Mesothelial cell of epicardium (in vitro differentiated cells): Measurements from ENCODE around the gene ZC3H18. TPM values are rescaled to one million over a fixed set of nuclear protein-coding genes. Genes with fewer than 3 reads are reported as not detected.
A peak's percentile ranks its signal among the peaks of the same experiment; 100 is the strongest.

Experiments
- DNase-seq, 2 experiments: peaks; one replicate each; pipeline ENCODE4 v3.0.0; 2021; ENCODE audit warnings: low spot score in 2 of 2; ENCODE audit not compliant: unreplicated experiment in 2 of 2
- H3K27ac Mint-ChIP-seq: 2 replicates; pipeline ENCODE4 v1.8.0; 2021; ENCODE audit warnings: mixed read lengths
- H3K27me3 Mint-ChIP-seq: 2 replicates; pipeline ENCODE4 v1.8.0; 2021; ENCODE audit warnings: low read depth, mixed read lengths
- H3K36me3 Mint-ChIP-seq: 2 replicates; pipeline ENCODE4 v1.8.0; 2021; ENCODE audit warnings: mixed read lengths
- H3K4me1 Mint-ChIP-seq: 2 replicates; pipeline ENCODE4 v1.8.0; 2021; ENCODE audit warnings: mixed read lengths
- H3K4me3 Mint-ChIP-seq: 2 replicates; pipeline ENCODE4 v1.8.0; 2021; ENCODE audit warnings: mild to moderate bottlenecking, moderate library complexity, mixed read lengths
- H3K9me3 Mint-ChIP-seq: 2 replicates; pipeline ENCODE4 v1.8.0; 2021; ENCODE audit warnings: mixed read lengths
- total RNA-seq: library from RNA; stranded (reverse); gene quantifications from 3 replicates; pipeline ENCODE4 v1.2.1, GENCODE V29; 2021
- TF ChIP-seq, protein P1 (sequence below): fragments of 200-600 bp; sonication (generic); IDR thresholded peaks from one replicate; pipeline ENCODE4 v1.5.0; 2021; ENCODE audit warnings: antibody characterized with exemption; ENCODE audit not compliant: unreplicated experiment

Gene ZC3H18
- total RNA-seq, 1 donor from 2014 or later = 62.2 TPM

GRCh38 chr16:88634994-88635670 lies 64.9 kb downstream of the ZC3H18 start:
- Mint-ChIP-seq H3K9me3 (no peaks in the 10 kb centered on the region), H3K4me1 (peaks cover 3% of the 10 kb centered on the region)

GRCh38 chr16:88635671-88636319 lies 65.6 kb downstream of the ZC3H18 start:
- Mint-ChIP-seq H3K9me3 (no peaks in the 10 kb centered on the region), H3K4me1 (peaks cover 3% of the 10 kb centered on the region), H3K27me3 (peaks cover 54% of the 10 kb centered on the region), H3K27ac (no peak overlapping the region), H3K4me3 (peak overlapping the region; percentile 34), H3K36me3 (peaks cover 3% of the 10 kb centered on the region)
- DNase-seq = no peak
- TF ChIP-seq, protein P1, sequence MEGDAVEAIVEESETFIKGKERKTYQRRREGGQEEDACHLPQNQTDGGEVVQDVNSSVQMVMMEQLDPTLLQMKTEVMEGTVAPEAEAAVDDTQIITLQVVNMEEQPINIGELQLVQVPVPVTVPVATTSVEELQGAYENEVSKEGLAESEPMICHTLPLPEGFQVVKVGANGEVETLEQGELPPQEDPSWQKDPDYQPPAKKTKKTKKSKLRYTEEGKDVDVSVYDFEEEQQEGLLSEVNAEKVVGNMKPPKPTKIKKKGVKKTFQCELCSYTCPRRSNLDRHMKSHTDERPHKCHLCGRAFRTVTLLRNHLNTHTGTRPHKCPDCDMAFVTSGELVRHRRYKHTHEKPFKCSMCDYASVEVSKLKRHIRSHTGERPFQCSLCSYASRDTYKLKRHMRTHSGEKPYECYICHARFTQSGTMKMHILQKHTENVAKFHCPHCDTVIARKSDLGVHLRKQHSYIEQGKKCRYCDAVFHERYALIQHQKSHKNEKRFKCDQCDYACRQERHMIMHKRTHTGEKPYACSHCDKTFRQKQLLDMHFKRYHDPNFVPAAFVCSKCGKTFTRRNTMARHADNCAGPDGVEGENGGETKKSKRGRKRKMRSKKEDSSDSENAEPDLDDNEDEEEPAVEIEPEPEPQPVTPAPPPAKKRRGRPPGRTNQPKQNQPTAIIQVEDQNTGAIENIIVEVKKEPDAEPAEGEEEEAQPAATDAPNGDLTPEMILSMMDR = no peak

More at GRCh38 chr16:88634994-88635670, 64.9 kb downstream of the ZC3H18 start:
- peaks cover 3% of the 10 kb centered on the region for H3K36me3 Mint-ChIP-seq
- TF ChIP-seq, protein P1 = no peak
- peaks cover 48% of the 10 kb centered on the region for H3K27me3 Mint-ChIP-seq
- no peak overlapping the region for H3K27ac Mint-ChIP-seq
- DNase-seq = no peak
- H3K4me3 Mint-ChIP-seq = peak overlapping the region; percentile 50

- H3K36me3 Mint-ChIP-seq = peaks cover 3% of the 10 kb centered on the region
- no peak for DNase-seq
- peaks cover 54% of the 10 kb centered on the region for H3K27me3 Mint-ChIP-seq
- TF ChIP-seq, protein P1 = no peak
- H3K4me3 Mint-ChIP-seq = no peak overlapping the region
- no peaks in the 10 kb centered on the region for H3K9me3 Mint-ChIP-seq
- peaks cover 3% of the 10 kb centered on the region for H3K4me1 Mint-ChIP-seq
- H3K27ac Mint-ChIP-seq = no peak overlapping the region
Observed at GRCh38 chr16:88636488-88637265, 66.5 kb downstream of the ZC3H18 start.

DNA sequence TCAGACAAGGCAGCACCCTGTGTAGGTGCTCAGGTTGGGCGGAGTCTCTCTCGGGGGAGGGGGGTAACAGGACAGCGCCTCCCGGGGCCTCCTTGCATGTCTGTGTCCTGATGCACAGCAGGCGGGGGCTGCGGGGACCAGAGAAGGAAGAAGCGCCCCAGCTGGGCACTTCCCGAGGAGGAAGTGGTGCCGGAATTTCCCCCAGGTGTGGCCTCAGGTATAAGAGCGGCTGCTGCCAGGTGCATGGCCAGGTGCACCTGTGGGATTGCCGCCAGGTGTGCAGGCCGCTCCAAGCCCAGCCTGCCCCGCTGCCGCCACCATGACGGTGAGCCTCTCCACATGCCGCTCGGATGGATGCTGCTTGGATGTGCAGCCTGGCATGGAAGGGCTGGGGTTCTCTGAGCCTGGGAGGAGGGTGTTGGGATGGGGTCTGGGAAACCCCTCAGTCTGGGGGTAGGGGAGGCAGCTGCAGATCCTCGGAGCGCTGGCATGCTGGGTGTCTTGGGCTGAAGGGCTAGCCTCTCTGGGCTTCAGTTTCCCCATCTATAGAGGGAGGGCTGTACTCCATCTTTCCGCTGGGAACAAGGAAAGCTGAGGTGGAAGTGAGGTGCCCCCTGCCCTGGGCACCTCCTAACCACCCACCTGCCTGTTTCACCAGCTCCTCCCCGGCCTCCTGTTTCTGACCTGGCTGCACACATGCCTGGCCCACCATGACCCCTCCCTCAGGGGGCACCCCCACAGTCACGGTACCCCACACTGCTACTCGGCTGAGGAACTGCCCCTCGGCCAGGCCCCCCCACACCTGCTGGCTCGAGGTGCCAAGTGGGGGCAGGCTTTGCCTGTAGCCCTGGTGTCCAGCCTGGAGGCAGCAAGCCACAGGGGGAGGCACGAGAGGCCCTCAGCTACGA lies 68.4 kb downstream of the ZC3H18 start, which contains the start of gene IL17C:
TSS of gene IL17C (plus strand) at position 250 of the 908 bp plus-strand sequence. CDS start at position 320, 70 bp downstream.
- no peak within 1 kb of the TSS for H3K27ac Mint-ChIP-seq
- no peaks in the 10 kb centered on the region for H3K36me3 Mint-ChIP-seq
- DNase-seq = no peak
- H3K4me3 Mint-ChIP-seq = no peak within 1 kb of the TSS
- H3K9me3 Mint-ChIP-seq = no peaks in the 10 kb centered on the region
- TF ChIP-seq, protein P1 = no peak
- H3K27me3 Mint-ChIP-seq = peaks cover 52% of the 10 kb centered on the region
- peaks cover 3% of the 10 kb centered on the region for H3K4me1 Mint-ChIP-seq
